ENCODE data around the gene MARCO.
"Not testable (repeated sequence)": the region's sequence is repeated elsewhere in the genome, so short reads cannot be mapped to it uniquely, and the experiment has no call there.

MARCO gene

GRCh38 chr2:118932949-118933348 is 9.0 kb upstream of the MARCO start:
- no peak for DNase-seq

- DNase-seq, result no peak
Observed at GRCh38 chr2:118936306-118936705, 5.7 kb upstream of the MARCO start.

- DNase-seq, result no peak
Observed at GRCh38 chr2:118936936-118937335, 5.1 kb upstream of the MARCO start.

GRCh38 chr2:118937817-118938216 is 4.2 kb upstream of the MARCO start:
- DNase-seq, result no peak

GRCh38 chr2:118939994-118940393 is 2.0 kb upstream of the MARCO start:
- no peak for DNase-seq

GRCh38 chr2:118940486-118941120 is 1.4 kb upstream of the MARCO start:
- peak in 1 of 2 donors; percentile 19 for DNase-seq

GRCh38 chr2:118943286-118943685 is 1.3 kb downstream of the MARCO start:
- no peak for DNase-seq

- DNase-seq, result no peak
Observed at GRCh38 chr2:118945881-118946280, 3.9 kb downstream of the MARCO start.

GRCh38 chr2:118948266-118948665 is 6.3 kb downstream of the MARCO start:
- not testable (repeated sequence) for DNase-seq

- DNase-seq, result no peak
Observed at GRCh38 chr2:118954297-118955060, 12.5 kb downstream of the MARCO start.

- DNase-seq, result no peak
Observed at GRCh38 chr2:118965737-118966136, 23.7 kb downstream of the MARCO start.

- no peak for DNase-seq
Observed at GRCh38 chr2:118967124-118967880, 25.3 kb downstream of the MARCO start.

GRCh38 chr2:118968042-118968441 is 26.0 kb downstream of the MARCO start:
- DNase-seq, result no peak

- DNase-seq, result no peak
Observed at GRCh38 chr2:118968961-118969733, 27.2 kb downstream of the MARCO start.

GRCh38 chr2:118969734-118970395 is 27.9 kb downstream of the MARCO start:
- no peak for DNase-seq

GRCh38 chr2:118970396-118971135 is 28.6 kb downstream of the MARCO start:
- no peak for DNase-seq

GRCh38 chr2:118971245-118972122 is 29.5 kb downstream of the MARCO start:
- DNase-seq, result no peak

GRCh38 chr2:118973542-118973951 is 31.6 kb downstream of the MARCO start:
- DNase-seq, result no peak

- no peak for DNase-seq
Observed at GRCh38 chr2:118974103-118974993, 32.4 kb downstream of the MARCO start.

Measured in hippocampal formation (tissue), 2 donors.